Measurements from ENCODE around the gene SDC1.

DNA sequence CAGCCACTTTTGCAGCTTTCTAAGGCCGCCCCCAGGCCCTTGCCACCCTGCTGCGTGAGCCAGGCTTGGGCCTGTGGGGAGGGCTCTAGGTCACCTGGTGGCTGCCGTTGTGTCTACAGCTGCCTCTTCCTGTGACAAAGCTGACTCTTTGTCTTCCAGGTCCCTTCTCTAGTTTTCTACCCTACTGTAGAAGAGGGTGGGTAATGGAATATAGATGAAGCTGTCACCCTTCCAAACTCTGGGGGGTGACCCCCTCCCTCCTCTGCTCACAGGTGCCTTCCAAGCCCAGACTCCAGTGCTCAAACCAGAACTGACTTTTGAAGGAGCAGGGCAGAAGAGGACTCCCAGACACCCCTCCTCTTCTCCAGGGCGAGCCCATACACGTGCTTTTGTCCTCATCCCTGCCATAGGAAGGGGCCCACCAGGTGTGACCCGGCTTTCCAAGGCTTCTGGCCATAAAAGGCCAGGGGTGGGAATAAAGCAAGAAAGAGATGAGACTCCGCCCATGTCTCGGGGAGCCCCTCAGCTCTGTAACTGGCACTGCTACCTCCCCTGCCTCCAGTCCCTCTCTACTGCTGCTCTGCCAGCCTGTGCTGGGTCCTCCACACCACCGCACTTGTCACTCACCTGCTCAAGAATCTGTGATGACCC, 17.9 kb upstream of the SDC1 start:
- TF ChIP-seq HDGF (IDR thresholded peaks at IDR 0.05; ENCODE audit: borderline replicate concordance) (no peak), BHLHE40 (IDR thresholded peaks at IDR 0.05; ENCODE audit: borderline replicate concordance) (no peak)

Measured in HEK293T (cell line).